ENCODE results near the gene RBM28.

The RBM28 gene

GRCh38 chr7:128363261-128363721 is 19.6 kb upstream of the RBM28 start:
- Histone ChIP-seq H2BK120ac (ENCODE audit: low read depth, low read length) (no peak overlapping the region), H2AK5ac (ENCODE audit: low read length, severe bottlenecking) (no peak overlapping the region), H3K23ac (ENCODE audit: low read length in 2 of 2) (no peak overlapping the region), H3K18ac (ENCODE audit: low read depth in 1 of 2, low read length in 2 of 2) (no peak overlapping the region), H2BK5ac (ENCODE audit: low read depth, low read length, poor library complexity, severe bottlenecking) (no peak overlapping the region), H2BK15ac (ENCODE audit: low read depth, poor library complexity, severe bottlenecking) (no peak overlapping the region), H2BK12ac (ENCODE audit: low read length in 2 of 2) (no peak overlapping the region), H3K9me3 (ENCODE audit: control insufficient read depth, low read length) (no peaks in the 10 kb centered on the region), H3K36me3 (ENCODE audit: control insufficient read depth in 1 of 2, insufficient read depth in 2 of 2, low read depth in 1 of 2, low read length in 2 of 2) (no peaks in the 10 kb centered on the region), H3K14ac (ENCODE audit: low read length in 2 of 2) (no peak overlapping the region), H3K27ac (ENCODE audit: low read length, poor library complexity, severe bottlenecking) (no peak overlapping the region), H3K9ac (ENCODE audit: low read length) (no peak overlapping the region), H3K4ac (ENCODE audit: low read depth in 1 of 2, low read length in 2 of 2) (no peak overlapping the region), H2AFZ (ENCODE audit: low read depth, low read length) (no peak overlapping the region), H4K8ac (ENCODE audit: low read length) (no peak overlapping the region), H3K27me3 (ENCODE audit: control insufficient read depth in 1 of 2, insufficient read depth in 1 of 2, low read length in 2 of 2) (peaks cover 56 to 80% of the 10 kb centered on the region in 2 experiments), H3K4me2 (ENCODE audit: low read length, poor library complexity, severe bottlenecking) (no peak overlapping the region), H3K4me1 (ENCODE audit: control insufficient read depth, insufficient read depth, low read depth, low read length) (peaks cover 19% of the 10 kb centered on the region), H4K91ac (ENCODE audit: low read length) (no peak overlapping the region), H3K4me3 (ENCODE audit: insufficient read depth in 1 of 2, low read depth in 1 of 2, low read length in 2 of 2) (no peak overlapping the region), H3K79me1 (replicated peaks; ENCODE audit: low read length, poor library complexity, severe bottlenecking) (no peaks in the 10 kb centered on the region)
- 93% methylated on average over 6 of the region's 6 CpGs for WGBS
- no peak for DNase-seq

DNA sequence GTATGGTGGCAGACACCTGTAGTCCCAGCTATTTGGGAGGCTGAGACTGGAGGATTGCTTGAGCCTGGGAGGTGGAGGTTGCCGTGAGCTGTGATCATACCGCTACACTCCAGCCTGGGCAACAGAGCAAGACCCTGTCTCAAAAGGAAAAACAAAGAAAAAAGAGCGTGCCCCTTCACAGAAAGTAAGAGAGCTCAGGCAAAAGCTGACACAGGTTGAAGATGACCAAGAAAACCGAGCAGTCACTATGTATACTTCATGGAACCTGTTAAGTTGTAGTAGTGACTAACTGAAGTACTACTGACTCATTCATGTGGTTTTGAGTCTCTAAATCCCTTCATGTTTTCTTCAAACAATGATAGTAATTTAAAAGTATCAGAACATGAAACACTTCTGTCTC is 19.0 kb upstream of the RBM28 start:
- no peaks in the 10 kb centered on the region for H3K36me3 ChIP-seq (ENCODE audit: control insufficient read depth in 1 of 2, insufficient read depth in 2 of 2, low read depth in 1 of 2, low read length in 2 of 2)
- no peaks in the 10 kb centered on the region for H3K79me1 ChIP-seq (replicated peaks; ENCODE audit: low read length, poor library complexity, severe bottlenecking)
- H2BK5ac ChIP-seq (ENCODE audit: low read depth, low read length, poor library complexity, severe bottlenecking): no peak overlapping the region
- no peak overlapping the region for H3K14ac ChIP-seq (ENCODE audit: low read length in 2 of 2)
- no peak overlapping the region for H2BK12ac ChIP-seq (ENCODE audit: low read length in 2 of 2)
- DNase-seq: peak; percentile 37
- no peak overlapping the region for H3K23ac ChIP-seq (ENCODE audit: low read length in 2 of 2)
- no peaks in the 10 kb centered on the region for H3K9me3 ChIP-seq (ENCODE audit: control insufficient read depth, low read length)
- H3K27me3 ChIP-seq (ENCODE audit: control insufficient read depth in 1 of 2, insufficient read depth in 1 of 2, low read length in 2 of 2): peaks cover 55 to 86% of the 10 kb centered on the region in 2 experiments
- no peak overlapping the region for H3K27ac ChIP-seq (ENCODE audit: low read length, poor library complexity, severe bottlenecking)
- H4K8ac ChIP-seq (ENCODE audit: low read length): no peak overlapping the region
- no peak overlapping the region for H4K91ac ChIP-seq (ENCODE audit: low read length)
- no peak overlapping the region for H3K4me3 ChIP-seq (ENCODE audit: insufficient read depth in 1 of 2, low read depth in 1 of 2, low read length in 2 of 2)
- peaks cover 19% of the 10 kb centered on the region for H3K4me1 ChIP-seq (ENCODE audit: control insufficient read depth, insufficient read depth, low read depth, low read length)
- no peak overlapping the region for H2BK120ac ChIP-seq (ENCODE audit: low read depth, low read length)
- no peak overlapping the region for H3K4me2 ChIP-seq (ENCODE audit: low read length, poor library complexity, severe bottlenecking)
- no peak overlapping the region for H3K4ac ChIP-seq (ENCODE audit: low read depth in 1 of 2, low read length in 2 of 2)
- 71% methylated on average over 4 of the region's 4 CpGs for WGBS
- H3K18ac ChIP-seq (ENCODE audit: low read depth in 1 of 2, low read length in 2 of 2): no peak overlapping the region
- no peak overlapping the region for H3K9ac ChIP-seq (ENCODE audit: low read length)
- H2BK15ac ChIP-seq (ENCODE audit: low read depth, poor library complexity, severe bottlenecking): no peak overlapping the region
- no peak overlapping the region for H2AK5ac ChIP-seq (ENCODE audit: low read length, severe bottlenecking)
- H2AFZ ChIP-seq (ENCODE audit: low read depth, low read length): no peak overlapping the region

- peak within 1 kb of the TSS; percentile 16 for H2BK15ac ChIP-seq (ENCODE audit: low read depth, poor library complexity, severe bottlenecking)
- H3K4ac ChIP-seq (ENCODE audit: low read depth in 1 of 2, low read length in 2 of 2): no peak within 1 kb of the TSS
- H3K36me3 ChIP-seq (ENCODE audit: control insufficient read depth in 1 of 2, insufficient read depth in 2 of 2, low read depth in 1 of 2, low read length in 2 of 2): no peaks in the 10 kb centered on the region
- DNase-seq: peak; percentile 17
- H3K79me1 ChIP-seq (replicated peaks; ENCODE audit: low read length, poor library complexity, severe bottlenecking): no peaks in the 10 kb centered on the region
- peak within 1 kb of the TSS; percentile 57 for H4K8ac ChIP-seq (ENCODE audit: low read length)
- peak within 1 kb of the TSS in 1 of 2 experiments; percentile 95 for H3K14ac ChIP-seq (ENCODE audit: low read length in 2 of 2)
- H3K27me3 ChIP-seq (ENCODE audit: control insufficient read depth in 1 of 2, insufficient read depth in 1 of 2, low read length in 2 of 2): peaks cover 47 to 90% of the 10 kb centered on the region in 2 experiments
- H2BK12ac ChIP-seq (ENCODE audit: low read length in 2 of 2): no peak within 1 kb of the TSS
- H2BK5ac ChIP-seq (ENCODE audit: low read depth, low read length, poor library complexity, severe bottlenecking): no peak within 1 kb of the TSS
- H4K91ac ChIP-seq (ENCODE audit: low read length): no peak within 1 kb of the TSS
- H3K4me1 ChIP-seq (ENCODE audit: control insufficient read depth, insufficient read depth, low read depth, low read length): peaks cover 21% of the 10 kb centered on the region
- no peak within 1 kb of the TSS for H3K27ac ChIP-seq (ENCODE audit: low read length, poor library complexity, severe bottlenecking)
- no peaks in the 10 kb centered on the region for H3K9me3 ChIP-seq (ENCODE audit: control insufficient read depth, low read length)
- peak within 1 kb of the TSS in 1 of 2 experiments; percentile 34 for H3K23ac ChIP-seq (ENCODE audit: low read length in 2 of 2)
- peak within 1 kb of the TSS; percentile 36 for H3K9ac ChIP-seq (ENCODE audit: low read length)
- peak within 1 kb of the TSS; percentile 56 to 74 for H3K4me3 ChIP-seq (ENCODE audit: insufficient read depth in 1 of 2, low read depth in 1 of 2, low read length in 2 of 2)
- H3K4me2 ChIP-seq (ENCODE audit: low read length, poor library complexity, severe bottlenecking): peak within 1 kb of the TSS; percentile 97
- 2% methylated on average over 66 of the region's 88 CpGs for WGBS
- no peak within 1 kb of the TSS for H2BK120ac ChIP-seq (ENCODE audit: low read depth, low read length)
- no peak within 1 kb of the TSS for H2AFZ ChIP-seq (ENCODE audit: low read depth, low read length)
- no peak within 1 kb of the TSS for H2AK5ac ChIP-seq (ENCODE audit: low read length, severe bottlenecking)
- peak within 1 kb of the TSS in 1 of 2 experiments; percentile 83 for H3K18ac ChIP-seq (ENCODE audit: low read depth in 1 of 2, low read length in 2 of 2)
Observed at GRCh38 chr7:128361411-128362379, 18.0 kb upstream of the RBM28 start, which contains the start of gene PRRT4. PRRT4 (minus strand) TSS chr7:128361690.

DNA sequence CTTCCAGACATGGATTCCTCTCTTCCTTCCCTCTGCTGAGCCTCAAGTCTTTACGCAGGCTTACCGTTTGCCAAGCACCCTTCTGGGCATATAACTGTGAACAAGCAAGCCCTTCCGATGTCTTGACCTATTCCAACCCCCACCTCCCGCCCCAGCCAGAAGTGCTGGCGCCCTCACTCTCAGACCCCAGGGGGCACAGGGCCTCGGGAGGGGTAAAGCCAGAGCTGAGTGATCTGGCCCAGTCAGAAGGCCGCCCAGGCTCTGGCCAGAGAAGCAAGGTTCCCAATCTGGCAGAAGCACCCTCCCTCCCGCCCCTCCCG is 16.6 kb upstream of the RBM28 start:
- Histone ChIP-seq H3K9me3 (ENCODE audit: control insufficient read depth, low read length) (no peaks in the 10 kb centered on the region), H2BK15ac (ENCODE audit: low read depth, poor library complexity, severe bottlenecking) (peak overlapping the region; percentile 48), H2BK12ac (ENCODE audit: low read length in 2 of 2) (no peak overlapping the region), H3K4me2 (ENCODE audit: low read length, poor library complexity, severe bottlenecking) (no peak overlapping the region), H2AFZ (ENCODE audit: low read depth, low read length) (no peak overlapping the region), H2AK5ac (ENCODE audit: low read length, severe bottlenecking) (no peak overlapping the region), H3K36me3 (ENCODE audit: control insufficient read depth in 1 of 2, insufficient read depth in 2 of 2, low read depth in 1 of 2, low read length in 2 of 2) (no peaks in the 10 kb centered on the region), H3K18ac (ENCODE audit: low read depth in 1 of 2, low read length in 2 of 2) (peak overlapping the region in 1 of 2 experiments; percentile 31), H3K4ac (ENCODE audit: low read depth in 1 of 2, low read length in 2 of 2) (no peak overlapping the region), H3K27me3 (ENCODE audit: control insufficient read depth in 1 of 2, insufficient read depth in 1 of 2, low read length in 2 of 2) (peaks cover 33 to 90% of the 10 kb centered on the region in 2 experiments), H4K91ac (ENCODE audit: low read length) (no peak overlapping the region), H4K8ac (ENCODE audit: low read length) (no peak overlapping the region), H2BK120ac (ENCODE audit: low read depth, low read length) (no peak overlapping the region), H3K4me3 (ENCODE audit: insufficient read depth in 1 of 2, low read depth in 1 of 2, low read length in 2 of 2) (no peak overlapping the region), H3K9ac (ENCODE audit: low read length) (no peak overlapping the region), H3K27ac (ENCODE audit: low read length, poor library complexity, severe bottlenecking) (no peak overlapping the region), H3K14ac (ENCODE audit: low read length in 2 of 2) (no peak overlapping the region), H3K79me1 (replicated peaks; ENCODE audit: low read length, poor library complexity, severe bottlenecking) (no peaks in the 10 kb centered on the region), H2BK5ac (ENCODE audit: low read depth, low read length, poor library complexity, severe bottlenecking) (no peak overlapping the region), H3K23ac (ENCODE audit: low read length in 2 of 2) (no peak overlapping the region), H3K4me1 (ENCODE audit: control insufficient read depth, insufficient read depth, low read depth, low read length) (peaks cover 21% of the 10 kb centered on the region)
- peak; percentile 5 for DNase-seq
- WGBS: 21% methylated on average over 7 of the region's 9 CpGs
